ENCODE data around the gene NRBF2. TPM values are rescaled to one million over a fixed set of nuclear protein-coding genes. Genes with fewer than 3 reads are reported as not detected.

The NRBF2 gene
- total and polyA plus RNA-seq, 9 of the 15 experiments (the other 6 are each of a cell fraction or from before 2014, with no cell fraction given), result 20.8 to 52.1 (median 30.5) TPM

GRCh38 chr10:63157845-63158624 is 24.9 kb downstream of the NRBF2 start:
- no peaks in the 10 kb centered on the region for H3K9me1 ChIP-seq (ENCODE audit: control insufficient read depth, insufficient read depth, low read length)
- no peak overlapping the region for H3K4me2 ChIP-seq (ENCODE audit: insufficient read depth, low read length)
- H3K9ac ChIP-seq (ENCODE audit: insufficient read depth in 1 of 2, low read depth in 2 of 2, low read length in 2 of 2), result no peak overlapping the region
- intact Hi-C loops (cut with micrococcal nuclease) (loop anchor here (1.0 to 10.0 kb wide), 8 partner anchors 76 to 721 kb away; no protein-coding TSS in a partner anchor), in situ Hi-C loops (cut with MboI) (loop anchor here (10.0 kb wide), 1 partner anchor 543 kb away; no protein-coding TSS in a partner anchor)
- peaks cover 3% of the 10 kb centered on the region; the same call in 1 of the 2 replicates for H4K20me1 ChIP-seq (replicated peaks; ENCODE audit: control insufficient read depth, insufficient read depth, low read length)
- DNase-seq (ENCODE audit: extremely low read depth in 1 of 4, low spot score in 3 of 4) (peak; percentile 67 to 92 (median 72)), FAIRE-seq (peak; percentile 99), ATAC-seq (peak; percentile 87)
- no TSS peak for BruUV-seq (replicated peaks)
- no peaks in the 10 kb centered on the region for H3K9me3 ChIP-seq (replicated peaks; ENCODE audit: control insufficient read depth, insufficient read depth, low read depth, low read length)
- WGBS (ENCODE audit: insufficient coverage, low coverage, missing lambda C conversion rate), result 57% methylated on average over 3 of the region's 3 CpGs
- POLR2A ChIA-PET, result interaction anchor here (0.6 to 2.6 kb wide), 4 partner anchors 10 to 503 kb away, joined by 3 to 14 read pairs (median 5); no protein-coding TSS in a partner anchor
- peaks cover 14% of the 10 kb centered on the region; the same call in 1 of the 3 replicates for H3K36me3 ChIP-seq (ENCODE audit: control insufficient read depth, insufficient read depth, low read length)
- H3K4me1 ChIP-seq (replicated peaks in 1 of 2; ENCODE audit: control insufficient read depth in 2 of 2, insufficient read depth in 2 of 2, low read length in 2 of 2), result no peaks in the 10 kb centered on the region
- H3K4me3 ChIP-seq, result no peak overlapping the region
- no peaks in the 10 kb centered on the region for H3K27me3 ChIP-seq (ENCODE audit: control insufficient read depth in 2 of 2, insufficient read depth in 2 of 2, low read length in 2 of 2)
- H3K27ac ChIP-seq (ENCODE audit: extremely low read depth, low read depth, low read length), result no peak overlapping the region
- CTCF ChIA-PET (ENCODE audit: low intra/inter-chr PET ratio), result interaction anchor here (0.6 to 2.5 kb wide), 12 partner anchors 61 to 1120 kb away, joined by 3 to 9 read pairs (median 4); no protein-coding TSS in a partner anchor
- no peaks in the 10 kb centered on the region for H3K79me2 ChIP-seq (ENCODE audit: control insufficient read depth, insufficient read depth, low read length)
- no peak overlapping the region for H2AFZ ChIP-seq (ENCODE audit: low read depth, low read length)
- TF ChIP-seq NCOA6 (IDR thresholded peaks at IDR 0.05), result no peak
- no peak for TF ChIP-seq ZFP1 (CRISPR knock-in tag; IDR thresholded peaks at IDR 0.05)
- no peak for TF ChIP-seq SPI1 (IDR thresholded peaks at IDR 0.05; ENCODE audit: borderline replicate concordance, low read depth, low read length)
- no peak for TF ChIP-seq CEBPB (tag; IDR thresholded peaks at IDR 0.05)
- TF ChIP-seq ATF2 (CRISPR knock-in tag; IDR thresholded peaks at IDR 0.05), result no peak
- peak; percentile 49; the same call in 1 of the 2 replicates for TF ChIP-seq CTBP1 (IDR thresholded peaks at IDR 0.05; ENCODE audit: borderline replicate concordance)
- TF ChIP-seq MTA2 (IDR thresholded peaks at IDR 0.05; ENCODE audit: low read depth), result no peak
- no peak for TF ChIP-seq POLR3A (IDR thresholded peaks at IDR 0.05; ENCODE audit: borderline replicate concordance, extremely low read depth, insufficient read depth, insufficient read length)
- TF ChIP-seq HMG20B (CRISPR knock-in tag; IDR thresholded peaks at IDR 0.05), result no peak
- TF ChIP-seq TCF7 (IDR thresholded peaks at IDR 0.05; ENCODE audit: borderline replicate concordance), result no peak
- TF ChIP-seq MAFF (IDR thresholded peaks at IDR 0.05; ENCODE audit: low read length), result no peak
- no peak for TF ChIP-seq ZSCAN32 (CRISPR knock-in tag; IDR thresholded peaks at IDR 0.05)
- no peak for TF ChIP-seq SETDB1 (IDR thresholded peaks at IDR 0.05; ENCODE audit: low read length)
- no peak for TF ChIP-seq BCL6 (CRISPR knock-in tag; IDR thresholded peaks at IDR 0.05)
- TF ChIP-seq ARNT (IDR thresholded peaks at IDR 0.05), result 0 out of 4 replicates have a peak, but pooled peaks of 1 of the 2 experiments have one; percentile 34
- no peak for TF ChIP-seq MYBL2 (IDR thresholded peaks at IDR 0.05; ENCODE audit: low read depth)
- no peak for TF ChIP-seq MYBL2 (CRISPR knock-in tag; IDR thresholded peaks at IDR 0.05; ENCODE audit: borderline replicate concordance)
- TF ChIP-seq ILF3 (IDR thresholded peaks at IDR 0.05; ENCODE audit: borderline replicate concordance), result no peak
- TF ChIP-seq KAT2B (IDR thresholded peaks at IDR 0.05; ENCODE audit: low read depth, low read length), result no peak
- no peak for TF ChIP-seq ZNF3 (CRISPR knock-in tag; IDR thresholded peaks at IDR 0.05)
- no peak for TF ChIP-seq ZNF780A (CRISPR knock-in tag; IDR thresholded peaks at IDR 0.05)
- TF ChIP-seq TEAD4 (IDR thresholded peaks at IDR 0.05; ENCODE audit: low read length), result 0 out of 2 replicates have a peak, but pooled peaks have one; percentile 11
- TF ChIP-seq TEAD4 (CRISPR knock-in tag; IDR thresholded peaks at IDR 0.05; ENCODE audit: borderline replicate concordance), result no peak
- TF ChIP-seq GABPA (tag; conservative IDR thresholded peaks at IDR 0.05; ENCODE audit: low read depth), result no peak
- TF ChIP-seq CBX2 (IDR thresholded peaks at IDR 0.05; ENCODE audit: insufficient read depth, low read length, poor library complexity, severe bottlenecking), result no peak
